NCI-H82 treated with DMSO at 0.1 percent for 48 hours (cell line): Measurements from ENCODE around the gene EEF2K.

Experiments
- DNase-seq: peaks from one replicate; lab custom pipeline; 2025; ENCODE audit not compliant: unreplicated experiment; lab: John Stamatoyannopoulos, UW

EEF2K gene

GRCh38 chr16:22239131-22239805 is 33.2 kb downstream of the EEF2K start:
- no peak for DNase-seq

DNA sequence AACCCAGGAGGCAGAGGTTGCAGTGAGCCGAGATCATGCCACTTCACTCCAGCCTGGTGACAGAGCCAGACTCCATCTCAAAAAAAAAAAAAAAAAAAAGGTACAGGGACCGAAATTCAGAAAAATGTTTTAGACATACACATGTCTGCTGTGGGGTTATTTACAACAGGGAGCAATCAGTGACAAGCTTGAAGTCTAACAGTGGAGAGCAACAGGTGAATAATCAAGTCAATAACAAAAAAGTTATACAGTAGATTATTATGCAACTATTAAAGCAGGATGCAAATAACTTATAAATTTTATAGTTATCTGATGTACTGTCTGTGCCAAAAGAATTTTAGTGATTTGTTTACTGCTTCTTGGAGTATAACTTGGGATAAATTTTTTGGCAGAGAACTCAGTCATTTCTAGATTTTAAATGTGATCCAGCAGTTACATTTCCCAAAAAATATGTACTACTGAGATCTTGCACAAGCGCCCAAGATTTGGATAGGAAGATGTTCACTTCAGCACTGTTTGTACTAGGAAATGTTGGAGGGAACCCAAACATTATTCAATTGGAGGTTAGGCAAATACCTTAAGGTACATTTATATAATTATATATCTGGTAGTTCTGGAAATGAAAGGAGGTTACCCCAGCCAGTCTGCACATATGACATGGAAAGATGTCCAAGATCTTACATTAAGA is 34.1 kb downstream of the EEF2K start:
- DNase-seq = no peak

- no peak for DNase-seq
These were observed 44.4 kb downstream of the EEF2K start for GRCh38 chr16:22250522-22250921.

- DNase-seq = no peak
These were observed 46.2 kb downstream of the EEF2K start for GRCh38 chr16:22252317-22252716.

- DNase-seq = no peak
These were observed 47.2 kb downstream of the EEF2K start for GRCh38 chr16:22253272-22253671.

DNA sequence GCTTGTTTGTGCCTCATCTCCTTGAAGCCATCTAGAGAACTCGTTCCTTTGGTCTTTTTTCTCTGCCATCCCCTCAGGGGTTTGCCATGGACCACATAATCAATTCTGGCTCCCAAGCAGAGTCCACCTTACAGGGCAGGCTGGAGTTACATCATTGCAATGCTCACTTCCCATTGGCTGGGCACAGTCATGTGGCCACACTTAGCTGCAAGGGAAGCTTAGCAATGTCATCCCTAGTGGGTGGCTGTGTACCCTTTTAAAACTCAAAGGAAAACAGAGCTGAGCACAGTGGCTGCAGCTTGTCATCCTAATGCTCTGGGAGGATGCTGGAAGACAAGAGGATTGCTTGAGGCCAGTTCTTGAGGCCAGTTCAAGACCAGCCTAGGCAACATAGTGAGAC is 49.3 kb downstream of the EEF2K start:
- no peak for DNase-seq

DNA sequence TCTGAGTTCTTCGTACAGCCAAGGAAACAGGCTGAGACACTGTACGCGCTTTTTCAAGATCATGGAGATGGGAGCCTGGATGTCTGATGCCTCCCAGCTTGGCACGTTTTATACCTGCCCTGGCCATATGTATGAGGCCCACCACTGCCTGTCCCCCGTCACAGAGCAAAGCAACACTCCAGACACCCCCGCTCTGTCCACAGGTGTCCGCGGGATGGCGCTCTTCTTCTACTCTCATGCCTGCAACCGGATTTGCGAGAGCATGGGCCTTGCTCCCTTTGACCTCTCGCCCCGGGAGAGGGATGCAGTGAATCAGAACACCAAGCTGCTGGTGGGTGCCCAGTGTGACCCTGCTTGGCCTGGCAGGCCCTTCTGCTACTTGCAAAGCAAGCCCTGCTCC is 51.4 kb downstream of the EEF2K start:
- no peak for DNase-seq

DNA sequence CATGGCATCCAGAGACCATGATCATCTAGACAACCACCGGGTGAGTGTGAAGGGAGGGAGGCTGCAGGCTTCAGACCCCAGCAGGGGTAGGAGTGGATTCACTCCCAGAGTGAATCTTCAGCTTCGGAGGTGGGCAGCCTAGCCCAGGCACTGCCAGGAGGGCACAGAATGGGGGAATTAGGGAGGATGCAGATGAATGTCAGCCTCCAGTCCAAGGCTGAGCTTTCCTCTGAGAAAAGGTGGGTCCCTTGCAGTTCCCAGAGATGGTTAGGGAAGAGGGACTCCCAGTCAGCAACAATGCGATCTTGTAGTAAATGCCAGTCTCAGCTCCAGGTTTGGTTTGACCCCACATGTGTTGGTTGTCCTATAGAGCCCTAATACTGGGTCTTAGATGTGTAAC is 54.4 kb downstream of the EEF2K start:
- no peak for DNase-seq

- DNase-seq = no peak
These were observed 56.4 kb downstream of the EEF2K start for GRCh38 chr16:22262460-22262859.

GRCh38 chr16:22264786-22265185 is 58.7 kb downstream of the EEF2K start:
- peak; percentile 93 for DNase-seq

- no peak for DNase-seq
These were observed 59.3 kb downstream of the EEF2K start for GRCh38 chr16:22265351-22265750.

- DNase-seq = no peak
These were observed 60.5 kb downstream of the EEF2K start for GRCh38 chr16:22266546-22266945.

DNA sequence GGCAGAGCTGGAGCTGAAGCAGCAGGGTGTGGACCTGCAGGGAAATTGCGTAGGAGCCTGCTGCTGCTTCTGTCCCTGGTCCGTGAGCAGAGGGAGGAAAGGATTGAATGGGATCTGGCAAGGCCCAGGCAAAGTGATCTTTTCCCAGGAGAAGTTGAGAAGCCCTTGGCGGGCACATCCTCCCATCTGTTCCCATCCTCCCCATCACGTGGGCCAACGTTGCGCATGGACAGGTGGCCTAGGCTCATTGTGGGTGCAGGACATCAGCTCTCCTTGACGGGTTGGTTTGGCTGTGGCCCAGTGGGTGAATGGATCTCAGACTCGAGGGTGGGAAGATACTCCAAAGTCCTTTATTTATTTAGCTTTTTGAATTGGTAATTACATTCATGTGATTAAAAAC is 61.7 kb downstream of the EEF2K start:
- no peak for DNase-seq

DNA sequence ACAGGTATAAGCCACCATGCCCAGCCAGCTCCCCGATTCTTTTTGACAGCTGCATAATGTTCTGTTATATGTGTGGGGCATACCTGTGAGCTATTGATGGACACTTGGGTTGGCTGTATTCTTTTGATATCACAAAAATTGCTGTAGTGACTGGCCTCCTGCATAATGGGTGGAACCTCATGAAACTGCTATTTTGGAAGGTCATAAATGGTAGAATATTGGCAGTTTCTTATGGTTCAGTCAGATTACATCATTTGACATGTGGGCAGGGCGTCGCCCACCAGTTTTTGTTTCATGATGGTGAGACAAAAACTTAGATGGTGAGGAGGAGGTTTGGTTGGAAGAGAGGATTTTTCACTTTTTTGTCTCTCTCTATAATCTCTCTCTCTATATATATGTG is 64.4 kb downstream of the EEF2K start:
- no peak for DNase-seq

- no peak for DNase-seq
These were observed 67.0 kb downstream of the EEF2K start for GRCh38 chr16:22272870-22273650.

- no peak for DNase-seq
These were observed 68.8 kb downstream of the EEF2K start for GRCh38 chr16:22274916-22275315.

DNA sequence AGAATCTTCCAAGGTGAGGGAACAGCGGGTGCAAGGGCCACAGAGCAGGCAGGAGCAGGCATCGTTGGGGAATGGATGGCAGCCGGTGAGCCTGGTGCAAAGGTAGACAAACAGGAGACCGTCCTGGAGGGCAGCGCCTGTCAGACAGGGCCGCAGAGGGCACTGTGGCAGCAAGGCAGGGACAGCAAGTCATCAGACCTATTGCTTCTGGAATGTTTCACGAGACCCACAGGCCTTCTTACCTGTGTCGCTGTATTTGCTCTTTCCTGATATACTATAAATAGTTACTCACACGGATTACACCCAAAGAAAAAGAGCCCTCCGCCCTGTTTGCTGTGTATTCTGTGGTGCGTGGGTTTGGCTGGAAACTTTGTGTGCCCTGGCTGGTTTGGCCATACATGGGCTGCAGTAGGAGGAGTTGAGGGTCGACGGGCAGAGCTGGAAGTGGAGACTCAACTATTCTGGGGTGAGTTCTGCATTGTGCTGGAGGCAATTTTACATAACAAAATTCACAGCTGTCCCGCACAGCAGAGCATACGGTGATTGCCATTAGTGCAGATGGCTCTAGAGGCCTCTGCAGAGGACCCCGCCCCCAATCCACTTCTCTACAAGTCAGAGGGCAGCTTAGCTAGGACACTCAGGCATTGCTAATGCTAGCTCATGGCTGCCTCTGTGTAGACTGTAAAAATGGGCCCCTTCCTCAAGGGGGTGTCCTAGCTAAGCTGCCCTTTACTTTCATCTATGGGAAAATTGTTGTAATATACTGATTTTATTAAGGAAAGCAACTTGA is 72.6 kb downstream of the EEF2K start:
- DNase-seq = peak; percentile 48

DNA sequence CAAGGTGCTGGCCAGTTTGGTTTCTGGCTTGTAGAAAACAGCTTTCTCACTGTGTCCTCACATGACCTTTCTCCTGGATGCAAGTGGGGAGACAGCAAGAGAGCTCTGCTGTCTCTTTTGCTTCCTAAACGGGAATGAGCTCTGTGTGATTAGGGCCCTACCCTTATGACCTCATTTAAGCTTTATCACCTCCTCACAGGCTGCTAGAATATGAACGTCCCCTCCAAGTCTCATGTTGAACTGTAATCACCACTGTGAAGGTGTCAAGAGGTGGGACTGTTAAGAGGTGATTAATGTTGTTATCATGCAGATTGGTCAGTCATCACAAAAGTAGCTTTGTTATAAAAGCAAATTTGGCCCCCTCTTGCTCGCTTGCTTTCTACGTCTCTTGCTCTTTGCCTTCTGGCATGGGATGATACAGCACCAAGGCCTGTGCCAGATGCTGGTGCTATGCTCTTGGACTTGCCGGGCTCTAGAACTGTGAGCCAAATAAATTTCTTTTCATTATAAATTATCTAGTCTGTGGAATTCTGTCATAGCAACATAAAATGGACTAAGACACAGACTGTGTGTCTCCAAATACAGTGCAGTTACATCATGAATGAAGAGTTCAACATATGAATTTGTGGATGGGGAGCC is 76.3 kb downstream of the EEF2K start:
- DNase-seq = no peak

GRCh38 chr16:22284637-22285036 is 78.6 kb downstream of the EEF2K start:
- DNase-seq = no peak

GRCh38 chr16:22285080-22285479 is 79.0 kb downstream of the EEF2K start:
- no peak for DNase-seq

DNA sequence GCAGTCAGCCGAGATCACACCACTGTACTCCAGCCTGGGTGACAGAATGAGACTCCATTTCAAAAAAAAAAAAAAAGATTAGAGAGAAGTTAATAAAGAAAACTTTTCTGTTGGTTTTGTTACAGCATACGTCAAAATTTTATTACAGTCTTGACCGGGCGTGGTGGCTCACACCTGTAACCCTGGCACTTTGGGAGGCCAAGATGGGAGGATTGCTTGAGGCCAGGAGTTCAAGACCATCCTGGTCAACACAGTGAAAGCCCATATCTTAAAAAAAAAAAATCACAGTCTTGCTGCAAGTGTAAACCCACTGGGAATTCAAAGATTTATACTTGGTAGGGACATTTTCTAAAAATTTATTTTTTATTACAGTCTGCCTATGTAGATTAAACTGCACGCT is 84.9 kb downstream of the EEF2K start:
- DNase-seq = no peak
